HCT116 (cell line): ENCODE data around the gene ACSM4. TPM values are rescaled to one million over a fixed set of nuclear protein-coding genes. Genes with fewer than 3 reads are reported as not detected.
"Not testable (repeated sequence)": the region's sequence is repeated elsewhere in the genome, so short reads cannot be mapped to it uniquely, and the experiment has no call there.

Experiments
- ATAC-seq: fragments of 200-7000 bp; cut with Tn5 transposase; 2 replicates; pipeline ENCODE4 v1.9.1; 2020; ENCODE audit warnings: mild to moderate bottlenecking, moderate library complexity
- BruUV-seq: library from RNA; stranded (reverse); fragments of 400-500 nt; replicated peaks from 2 replicates; lab custom pipeline; 2021; lab: Mats Ljungman, UMichigan
- CTCF ChIA-PET: fragments of 300-600 bp; sonication (Branson Sonifier 250); formaldehyde crosslinking; loops from one replicate; lab custom pipeline; 2021; ENCODE audit warnings: antibody characterized with exemption; lab: Charles Lee
- POLR2A ChIA-PET: fragments of 300-600, 350-600 bp; sonication (Branson Sonifier 250); formaldehyde crosslinking; loops from one replicate; lab custom pipeline; 2021; ENCODE audit warnings: antibody characterized with exemption; lab: Charles Lee
- RAD21 ChIA-PET, 2 experiments: fragments of 300-600 bp; sonication (Branson Sonifier 250); formaldehyde crosslinking; loops; one replicate each; lab custom pipeline; 2023; ENCODE audit warnings: low total read pairs in 2 of 2; ENCODE audit not compliant: uncharacterized antibody in 2 of 2, unreplicated experiment in 2 of 2, low non-redundant PET in 1 of 2; lab: Charles Lee
- DNase-seq: peaks from one replicate; pipeline ENCODE4 v3.0.0-alpha.2; 2010; ENCODE audit warnings: low read depth, low spot score
- H2AFZ ChIP-seq: fragments of 200-600 bp; shearing (Covaris generic), sonication (generic); 2 replicates; pipeline ENCODE4 v1.6.1; 2017; ENCODE audit warnings: low read depth, mixed run types, mixed read lengths, antibody characterized with exemption, low read length; ENCODE audit not compliant: poor library complexity, severe bottlenecking
- H3K27ac ChIP-seq: 2 replicates; pipeline ENCODE4 v1.5.1; 2012; ENCODE audit warnings: low read depth, low read length
- H3K27me3 ChIP-seq: fragments of 200-600 bp; sonication (generic); 2 replicates; pipeline ENCODE4 v1.6.1; 2016; ENCODE audit warnings: mixed run types, low read length, mixed read lengths; ENCODE audit not compliant: insufficient read depth
- H3K36me3 ChIP-seq, 2 experiments: fragments of 200-500 bp in 1 of 2; fragments of 200-600 bp in 1 of 2; sonication (Bioruptor generic) in 1 of 2; sonication (generic) in 1 of 2; 2 replicates each; pipeline versions ENCODE4 v1.5.1 to v1.6.1; 2014 to 2016; ENCODE audit warnings: low read length in 2 of 2, inconsistent platforms in 1 of 2, mixed read lengths in 1 of 2, mixed run types in 1 of 2; ENCODE audit not compliant: insufficient read depth in 2 of 2, control insufficient read depth in 1 of 2
- H3K4me1 ChIP-seq, 2 experiments: fragments of 200-600 bp in 1 of 2; sonication (generic) in 1 of 2; 2 replicates each; pipeline versions ENCODE4 v1.5.1 to v1.6.1; 2012 to 2017; ENCODE audit warnings: low read length in 2 of 2, inconsistent platforms in 1 of 2, mild to moderate bottlenecking in 1 of 2, mixed read lengths in 1 of 2, mixed run types in 1 of 2, moderate library complexity in 1 of 2; ENCODE audit not compliant: insufficient read depth in 2 of 2, control insufficient read depth in 1 of 2
- H3K4me2 ChIP-seq: fragments of 200-600 bp; sonication (generic); 2 replicates; pipeline ENCODE4 v1.6.1; 2017; ENCODE audit warnings: mixed run types, low read length, mixed read lengths
- H3K4me3 ChIP-seq, 2 experiments: fragments of 200-600 bp in 1 of 2; sonication (generic) in 1 of 2; replicated peaks in 1 of 2; 2 replicates each; pipeline ENCODE4 v1.5.1; 2011 to 2016; ENCODE audit warnings: low read length in 2 of 2, control low read depth in 1 of 2, low read depth in 1 of 2, mild to moderate bottlenecking in 1 of 2, mixed read lengths in 1 of 2, mixed run types in 1 of 2
- H3K79me2 ChIP-seq: fragments of 200-600 bp; sonication (generic); 2 replicates; pipeline ENCODE4 v1.6.1; 2017; ENCODE audit warnings: mild to moderate bottlenecking, mixed run types, low read length, moderate library complexity, mixed read lengths; ENCODE audit not compliant: insufficient read depth
- H3K9ac ChIP-seq: fragments of 200-600 bp; sonication (generic); 2 replicates; pipeline ENCODE4 v1.6.1; 2016; ENCODE audit warnings: low read length, mixed read lengths
- H3K9me2 ChIP-seq: fragments of 200-600 bp; sonication (generic), shearing (Covaris generic); 2 replicates; pipeline ENCODE4 v1.6.1; 2017; ENCODE audit warnings: mixed run types, mild to moderate bottlenecking, moderate library complexity; ENCODE audit not compliant: insufficient read depth
- H3K9me3 ChIP-seq, 2 experiments: fragments of 200-500 bp in 1 of 2; fragments of 200-600 bp in 1 of 2; sonication (Bioruptor generic) in 1 of 2; sonication (generic) in 1 of 2; 2 replicates each; pipeline ENCODE4 v1.6.1; 2014 to 2017; ENCODE audit warnings: low read length in 2 of 2, mixed read lengths in 2 of 2, inconsistent platforms in 1 of 2, low read depth in 1 of 2, mild to moderate bottlenecking in 1 of 2, mixed run types in 1 of 2, moderate library complexity in 1 of 2; ENCODE audit not compliant: control insufficient read depth in 1 of 2, insufficient read depth in 1 of 2
- H4K20me1 ChIP-seq: fragments of 200-600 bp; sonication (generic), shearing (Covaris generic); 2 replicates; pipeline ENCODE4 v1.6.1; 2017; ENCODE audit warnings: mixed run types, mild to moderate bottlenecking, moderate library complexity; ENCODE audit not compliant: insufficient read depth
- EZH2 ChIP-seq: fragments of 200-600 bp; sonication (generic); IDR thresholded peaks from 2 replicates; pipeline ENCODE4 v1.6.1; 2017; ENCODE audit warnings: antibody characterized with exemption, mixed run types
- EZH2phosphoT487 ChIP-seq: fragments of 200-600 bp; IDR thresholded peaks from 2 replicates; pipeline ENCODE4 v1.6.1; 2018; ENCODE audit warnings: antibody characterized with exemption, borderline replicate concordance
- POLR2A ChIP-seq: IDR thresholded peaks from 2 replicates; pipeline ENCODE4 v1.7.0; 2011; ENCODE audit warnings: borderline replicate concordance; ENCODE audit not compliant: insufficient read depth, insufficient read length; ENCODE audit errors: extremely low read depth
- POLR2AphosphoS5 ChIP-seq: IDR thresholded peaks from 2 replicates; pipeline ENCODE4 v1.6.1; 2011; ENCODE audit warnings: mild to moderate bottlenecking, low read depth, low read length, moderate library complexity
- SP1 ChIP-seq: IDR thresholded peaks from 2 replicates; pipeline ENCODE4 v1.6.1; 2012; ENCODE audit warnings: low read depth
- YY1 ChIP-seq: IDR thresholded peaks from 2 replicates; pipeline ENCODE4 v1.6.1; 2011; ENCODE audit warnings: low read length, low read depth, moderate library complexity, mild to moderate bottlenecking; ENCODE audit not compliant: insufficient replicate concordance; ENCODE audit errors: extremely low read depth
- ZBTB33 ChIP-seq: IDR thresholded peaks from 2 replicates; pipeline ENCODE4 v1.6.1; 2011; ENCODE audit warnings: mild to moderate bottlenecking, low read length, moderate library complexity; ENCODE audit not compliant: insufficient replicate concordance; ENCODE audit errors: extremely low read depth
- ZNF274 ChIP-seq: fragments of 200-500 bp; sonication (Bioruptor generic); IDR thresholded peaks from 2 replicates; pipeline ENCODE4 v1.6.1; 2014; ENCODE audit warnings: mild to moderate bottlenecking, low read depth, low read length, inconsistent platforms
- intact Hi-C: fragments of 100-400 bp; cut with micrococcal nuclease; formaldehyde crosslinking; loops from 2 replicates; pipeline ENCODE4 v1.10.0; 2022
- total RNA-seq: library from RNA; stranded (reverse); gene quantifications from one replicate; pipeline ENCODE4 v1.2.1, GENCODE V29; 2021; ENCODE audit not compliant: unreplicated experiment

The ACSM4 gene
- total RNA-seq, 1 experiment from 2014 or later: not detected

GRCh38 chr12:7269273-7269672, 34.6 kb upstream of the ACSM4 start:
- Histone ChIP-seq H3K4me3 (no peak overlapping the region), H3K4me1 (no peaks in the 10 kb centered on the region), H3K4me2 (no peak overlapping the region), H3K27me3 (no peaks in the 10 kb centered on the region), H3K27ac (no peak overlapping the region), H3K9me3 (no peaks in the 10 kb centered on the region), H3K9me2 (no peaks in the 10 kb centered on the region), H2AFZ (no peak overlapping the region), H3K9ac (no peak overlapping the region), H3K36me3 (no peaks in the 10 kb centered on the region), H4K20me1 (no peaks in the 10 kb centered on the region), H3K79me2 (no peaks in the 10 kb centered on the region)
- no TSS peak for BruUV-seq
- ChIA-PET POLR2A (no interaction called here), RAD21 (no interaction called here), CTCF (no interaction called here)
- ATAC-seq: no peak
- TF ChIP-seq YY1 (no peak), EZH2 (no peak), POLR2A (no peak), ZBTB33 (no peak)
- intact Hi-C loops: no loop called here
- no peak for DNase-seq

- Histone ChIP-seq H3K4me3 (no peak overlapping the region), H3K27me3 (no peaks in the 10 kb centered on the region), H3K9me3 (no peaks in the 10 kb centered on the region), H3K4me1 (no peaks in the 10 kb centered on the region), H3K4me2 (no peak overlapping the region), H3K9ac (no peak overlapping the region), H3K36me3 (no peaks in the 10 kb centered on the region), H3K9me2 (no peaks in the 10 kb centered on the region), H3K27ac (no peak overlapping the region), H4K20me1 (no peaks in the 10 kb centered on the region), H3K79me2 (no peaks in the 10 kb centered on the region), H2AFZ (no peak overlapping the region)
- DNase-seq: no peak
- intact Hi-C loops: no loop called here
- ChIA-PET RAD21 (no interaction called here), POLR2A (interaction anchor here (0.5 kb wide), 1 partner anchor 756 kb away, joined by 4 read pairs; no protein-coding TSS in a partner anchor), CTCF (no interaction called here)
- BruUV-seq: no TSS peak
- ATAC-seq: no peak
- TF ChIP-seq SP1: no peak
- no peak for TF ChIP-seq EZH2
- TF ChIP-seq EZH2phosphoT487: no peak
- TF ChIP-seq POLR2AphosphoS5: no peak
- no peak for TF ChIP-seq ZNF274
These were observed 31.9 kb upstream of the ACSM4 start for GRCh38 chr12:7271893-7272514.

- H3K79me2 ChIP-seq, POLR2A ChIA-PET, CTCF ChIA-PET, H3K4me1 ChIP-seq, H4K20me1 ChIP-seq, ATAC-seq, RAD21 ChIA-PET, DNase-seq, H3K27me3 ChIP-seq, H3K9me2 ChIP-seq, H3K4me3 ChIP-seq, intact Hi-C loops, H3K4me2 ChIP-seq, H3K9me3 ChIP-seq, BruUV-seq, H3K36me3 ChIP-seq, H3K9ac ChIP-seq, H3K27ac ChIP-seq, H2AFZ ChIP-seq: not testable (repeated sequence)
These were observed 28.4 kb upstream of the ACSM4 start for GRCh38 chr12:7275482-7275881.
